ENCODE results near the gene DMRT3. TPM values are rescaled to one million over a fixed set of nuclear protein-coding genes. Genes with fewer than 3 reads are reported as not detected.

The DMRT3 gene
- total and polyA plus RNA-seq, 10 of the 15 experiments (the other 5 are each of a cell fraction or from before 2014, with no cell fraction given), result 0.06 to 0.11 TPM; not detected in 8

DNA sequence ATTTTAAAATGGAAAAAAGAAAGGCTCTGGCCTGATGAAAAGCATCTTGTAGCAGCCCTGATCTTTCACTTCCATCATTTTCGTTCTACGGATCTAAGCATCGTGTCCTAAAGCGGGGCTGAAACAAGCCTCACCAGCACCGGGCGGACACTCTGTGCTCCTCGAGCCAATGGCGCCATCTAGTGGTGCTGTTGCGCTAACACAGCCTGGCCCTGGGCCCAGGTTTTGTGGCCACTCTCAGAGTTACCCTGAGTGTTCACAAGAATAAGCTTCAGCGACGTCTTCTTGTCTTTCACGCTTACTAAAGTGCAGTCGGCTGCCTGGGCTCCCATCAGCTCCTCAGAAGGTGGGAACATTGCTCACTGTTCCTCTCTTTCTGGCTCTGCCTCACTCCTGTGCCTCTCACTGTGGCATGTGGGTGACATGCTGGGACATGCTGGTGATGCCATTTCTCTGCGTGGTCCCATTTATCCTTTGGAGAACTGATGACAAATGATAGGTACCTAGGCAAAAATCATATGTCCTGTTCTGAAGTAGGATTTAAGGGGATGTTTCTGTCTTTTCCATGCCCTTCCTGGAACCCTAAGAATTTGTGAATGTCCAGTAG, 32.7 kb downstream of the DMRT3 start (continued):
- TF ChIP-seq, protein P1, sequence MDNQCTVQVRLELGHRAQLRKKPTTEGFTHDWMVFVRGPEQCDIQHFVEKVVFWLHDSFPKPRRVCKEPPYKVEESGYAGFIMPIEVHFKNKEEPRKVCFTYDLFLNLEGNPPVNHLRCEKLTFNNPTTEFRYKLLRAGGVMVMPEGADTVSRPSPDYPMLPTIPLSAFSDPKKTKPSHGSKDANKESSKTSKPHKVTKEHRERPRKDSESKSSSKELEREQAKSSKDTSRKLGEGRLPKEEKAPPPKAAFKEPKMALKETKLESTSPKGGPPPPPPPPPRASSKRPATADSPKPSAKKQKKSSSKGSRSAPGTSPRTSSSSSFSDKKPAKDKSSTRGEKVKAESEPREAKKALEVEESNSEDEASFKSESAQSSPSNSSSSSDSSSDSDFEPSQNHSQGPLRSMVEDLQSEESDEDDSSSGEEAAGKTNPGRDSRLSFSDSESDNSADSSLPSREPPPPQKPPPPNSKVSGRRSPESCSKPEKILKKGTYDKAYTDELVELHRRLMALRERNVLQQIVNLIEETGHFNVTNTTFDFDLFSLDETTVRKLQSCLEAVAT (IDR thresholded peaks at IDR 0.05), result no peak
- no peak for TF ChIP-seq FOXK2 (IDR thresholded peaks at IDR 0.05)
- TF ChIP-seq YBX1 (IDR thresholded peaks at IDR 0.05), result no peak
- TF ChIP-seq, protein P2, sequence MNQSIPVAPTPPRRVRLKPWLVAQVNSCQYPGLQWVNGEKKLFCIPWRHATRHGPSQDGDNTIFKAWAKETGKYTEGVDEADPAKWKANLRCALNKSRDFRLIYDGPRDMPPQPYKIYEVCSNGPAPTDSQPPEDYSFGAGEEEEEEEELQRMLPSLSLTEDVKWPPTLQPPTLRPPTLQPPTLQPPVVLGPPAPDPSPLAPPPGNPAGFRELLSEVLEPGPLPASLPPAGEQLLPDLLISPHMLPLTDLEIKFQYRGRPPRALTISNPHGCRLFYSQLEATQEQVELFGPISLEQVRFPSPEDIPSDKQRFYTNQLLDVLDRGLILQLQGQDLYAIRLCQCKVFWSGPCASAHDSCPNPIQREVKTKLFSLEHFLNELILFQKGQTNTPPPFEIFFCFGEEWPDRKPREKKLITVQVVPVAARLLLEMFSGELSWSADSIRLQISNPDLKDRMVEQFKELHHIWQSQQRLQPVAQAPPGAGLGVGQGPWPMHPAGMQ (IDR thresholded peaks at IDR 0.05; ENCODE audit: borderline replicate concordance), result no peak
- no peak for TF ChIP-seq FOS (IDR thresholded peaks at IDR 0.05; ENCODE audit: borderline replicate concordance, extremely low read depth, insufficient read length)
- TF ChIP-seq, protein P3, sequence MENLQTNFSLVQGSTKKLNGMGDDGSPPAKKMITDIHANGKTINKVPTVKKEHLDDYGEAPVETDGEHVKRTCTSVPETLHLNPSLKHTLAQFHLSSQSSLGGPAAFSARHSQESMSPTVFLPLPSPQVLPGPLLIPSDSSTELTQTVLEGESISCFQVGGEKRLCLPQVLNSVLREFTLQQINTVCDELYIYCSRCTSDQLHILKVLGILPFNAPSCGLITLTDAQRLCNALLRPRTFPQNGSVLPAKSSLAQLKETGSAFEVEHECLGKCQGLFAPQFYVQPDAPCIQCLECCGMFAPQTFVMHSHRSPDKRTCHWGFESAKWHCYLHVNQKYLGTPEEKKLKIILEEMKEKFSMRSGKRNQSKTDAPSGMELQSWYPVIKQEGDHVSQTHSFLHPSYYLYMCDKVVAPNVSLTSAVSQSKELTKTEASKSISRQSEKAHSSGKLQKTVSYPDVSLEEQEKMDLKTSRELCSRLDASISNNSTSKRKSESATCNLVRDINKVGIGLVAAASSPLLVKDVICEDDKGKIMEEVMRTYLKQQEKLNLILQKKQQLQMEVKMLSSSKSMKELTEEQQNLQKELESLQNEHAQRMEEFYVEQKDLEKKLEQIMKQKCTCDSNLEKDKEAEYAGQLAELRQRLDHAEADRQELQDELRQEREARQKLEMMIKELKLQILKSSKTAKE (IDR thresholded peaks at IDR 0.05; ENCODE audit: low read depth, poor library complexity, severe bottlenecking), result peak; percentile 55
- TF ChIP-seq, protein P4, sequence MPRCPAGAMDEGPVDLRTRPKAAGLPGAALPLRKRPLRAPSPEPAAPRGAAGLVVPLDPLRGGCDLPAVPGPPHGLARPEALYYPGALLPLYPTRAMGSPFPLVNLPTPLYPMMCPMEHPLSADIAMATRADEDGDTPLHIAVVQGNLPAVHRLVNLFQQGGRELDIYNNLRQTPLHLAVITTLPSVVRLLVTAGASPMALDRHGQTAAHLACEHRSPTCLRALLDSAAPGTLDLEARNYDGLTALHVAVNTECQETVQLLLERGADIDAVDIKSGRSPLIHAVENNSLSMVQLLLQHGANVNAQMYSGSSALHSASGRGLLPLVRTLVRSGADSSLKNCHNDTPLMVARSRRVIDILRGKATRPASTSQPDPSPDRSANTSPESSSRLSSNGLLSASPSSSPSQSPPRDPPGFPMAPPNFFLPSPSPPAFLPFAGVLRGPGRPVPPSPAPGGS (IDR thresholded peaks at IDR 0.05; ENCODE audit: borderline replicate concordance, insufficient read depth, low read depth, low read length, poor library complexity, severe bottlenecking), result no peak
- no peak for TF ChIP-seq MEF2A (IDR thresholded peaks at IDR 0.05; ENCODE audit: insufficient read depth, low read depth, low read length)
- TF ChIP-seq HDAC6 (IDR thresholded peaks at IDR 0.05; ENCODE audit: unreplicated experiment), result no peak
- TF ChIP-seq NR2C1 (IDR thresholded peaks at IDR 0.05), result no peak
- TF ChIP-seq, protein P5, sequence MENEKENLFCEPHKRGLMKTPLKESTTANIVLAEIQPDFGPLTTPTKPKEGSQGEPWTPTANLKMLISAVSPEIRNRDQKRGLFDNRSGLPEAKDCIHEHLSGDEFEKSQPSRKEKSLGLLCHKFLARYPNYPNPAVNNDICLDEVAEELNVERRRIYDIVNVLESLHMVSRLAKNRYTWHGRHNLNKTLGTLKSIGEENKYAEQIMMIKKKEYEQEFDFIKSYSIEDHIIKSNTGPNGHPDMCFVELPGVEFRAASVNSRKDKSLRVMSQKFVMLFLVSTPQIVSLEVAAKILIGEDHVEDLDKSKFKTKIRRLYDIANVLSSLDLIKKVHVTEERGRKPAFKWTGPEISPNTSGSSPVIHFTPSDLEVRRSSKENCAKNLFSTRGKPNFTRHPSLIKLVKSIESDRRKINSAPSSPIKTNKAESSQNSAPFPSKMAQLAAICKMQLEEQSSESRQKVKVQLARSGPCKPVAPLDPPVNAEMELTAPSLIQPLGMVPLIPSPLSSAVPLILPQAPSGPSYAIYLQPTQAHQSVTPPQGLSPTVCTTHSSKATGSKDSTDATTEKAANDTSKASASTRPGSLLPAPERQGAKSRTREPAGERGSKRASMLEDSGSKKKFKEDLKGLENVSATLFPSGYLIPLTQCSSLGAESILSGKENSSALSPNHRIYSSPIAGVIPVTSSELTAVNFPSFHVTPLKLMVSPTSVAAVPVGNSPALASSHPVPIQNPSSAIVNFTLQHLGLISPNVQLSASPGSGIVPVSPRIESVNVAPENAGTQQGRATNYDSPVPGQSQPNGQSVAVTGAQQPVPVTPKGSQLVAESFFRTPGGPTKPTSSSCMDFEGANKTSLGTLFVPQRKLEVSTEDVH (IDR thresholded peaks at IDR 0.05; ENCODE audit: low read depth, partially characterized antibody), result no peak
- TF ChIP-seq IKZF2 (IDR thresholded peaks at IDR 0.05), result no peak
- TF ChIP-seq NFXL1 (IDR thresholded peaks at IDR 0.05; ENCODE audit: borderline replicate concordance), result no peak
- no peak for TF ChIP-seq CREB1 (IDR thresholded peaks at IDR 0.05; ENCODE audit: low read depth)
- TF ChIP-seq SRF (IDR thresholded peaks at IDR 0.05; ENCODE audit: low read depth in 2 of 2, low read length in 2 of 2), result no peak
- TF ChIP-seq ZNF207 (IDR thresholded peaks at IDR 0.05; ENCODE audit: borderline replicate concordance), result peak; percentile 64; the same call in 1 of the 2 replicates
- TF ChIP-seq SUPT20H (IDR thresholded peaks at IDR 0.05; ENCODE audit: borderline replicate concordance, control insufficient read depth, low read depth, low read length), result no peak
- TF ChIP-seq EGR1 (IDR thresholded peaks at IDR 0.05; ENCODE audit: borderline replicate concordance in 1 of 2, low read depth in 2 of 2, low read length in 2 of 2), result no peak
- peak; percentile 26; the same call in 1 of the 2 replicates for TF ChIP-seq BACH1 (IDR thresholded peaks at IDR 0.05; ENCODE audit: borderline replicate concordance)

Data from GM12878 (cell line).